ENCODE results near the gene UGT1A8. TPM values are rescaled to one million over a fixed set of nuclear protein-coding genes. Genes with fewer than 3 reads are reported as not detected.

Gene UGT1A8
- total and polyA plus RNA-seq, 2 donors (not counting 1 experiment from before 2014, with no cell fraction given): not detected

- no peaks in the 10 kb centered on the region for H3K4me1 ChIP-seq (ENCODE audit: control insufficient read depth in 2 of 2, insufficient read depth in 2 of 2, low read length in 2 of 2)
- no peak for DNase-seq
- ChIA-PET POLR2A (no interaction called here), CTCF (no interaction called here)
- ATAC-seq (ENCODE audit: low read depth): no peak
- no peaks in the 10 kb centered on the region for H4K20me1 ChIP-seq (ENCODE audit: control insufficient read depth, insufficient read depth, low read length, poor library complexity, severe bottlenecking)
- no peak within 1 kb of the TSS for H3K27ac ChIP-seq (ENCODE audit: low read length in 2 of 2)
- H3K9me3 ChIP-seq (ENCODE audit: control extremely low read depth in 1 of 3, control insufficient read depth in 2 of 3, insufficient read depth in 1 of 3, low read length in 2 of 3): no peaks in the 10 kb centered on the region
- Mint-ChIP-seq H3K27ac (no peak within 1 kb of the TSS), H3K9me3 (ENCODE audit: insufficient read depth) (no peaks in the 10 kb centered on the region), H3K4me3 (no peak within 1 kb of the TSS), H3K4me1 (no peaks in the 10 kb centered on the region), H3K27me3 (peaks cover 15% of the 10 kb centered on the region)
- no peaks in the 10 kb centered on the region for H3K36me3 ChIP-seq (replicated peaks in 1 of 2; ENCODE audit: control extremely low read depth in 1 of 2, control insufficient read depth in 1 of 2, extremely low read depth in 1 of 2, insufficient read depth in 2 of 2, low read length in 1 of 2)
- peaks cover 0 to 4% (median 0%) of the 10 kb centered on the region in 4 experiments for H3K27me3 ChIP-seq (replicated peaks in 1 of 4; ENCODE audit: control extremely low read depth in 1 of 4, control insufficient read depth in 3 of 4, insufficient read depth in 4 of 4, low read length in 3 of 4)
- no peaks in the 10 kb centered on the region for H3K79me2 ChIP-seq (ENCODE audit: control insufficient read depth, insufficient read depth, low read length)
- H3K9ac ChIP-seq (ENCODE audit: low read length): no peak within 1 kb of the TSS
- intact Hi-C loops (cut with micrococcal nuclease): no loop called here
- H2AFZ ChIP-seq (ENCODE audit: insufficient read depth, low read depth, low read length, poor library complexity, severe bottlenecking): no peak within 1 kb of the TSS
- no peak for TF ChIP-seq CTCF (IDR thresholded peaks at IDR 0.05)
- no peak within 1 kb of the TSS for H3K4me3 ChIP-seq (ENCODE audit: control extremely low read depth in 1 of 5, extremely low read depth in 1 of 5, insufficient read depth in 1 of 5, low read depth in 2 of 5, low read length in 4 of 5)
- H3K4me2 ChIP-seq (replicated peaks; ENCODE audit: low read depth, low read length, poor library complexity, severe bottlenecking): no peak within 1 kb of the TSS
- 97% methylated on average over 4 of the region's 4 CpGs for WGBS (ENCODE audit: insufficient coverage)
Measured at GRCh38 chr2:233692648-233693047, 75.2 kb downstream of the UGT1A8 start, which contains the start of gene UGT1A6. TSS of gene UGT1A6 (plus strand) at chr2:233692890. CDS start at chr2:233693005, 115 bp downstream.

GRCh38 chr2:233693963-233694362, 76.5 kb downstream of the UGT1A8 start:
- CTCF ChIA-PET: no interaction called here
- no peaks in the 10 kb centered on the region for H3K79me2 ChIP-seq (ENCODE audit: control insufficient read depth, insufficient read depth, low read length)
- H3K9me3 ChIP-seq (ENCODE audit: control extremely low read depth in 1 of 3, control insufficient read depth in 2 of 3, insufficient read depth in 1 of 3, low read length in 2 of 3): no peaks in the 10 kb centered on the region
- TF ChIP-seq EZH2 (IDR thresholded peaks at IDR 0.05; ENCODE audit: borderline replicate concordance, insufficient read depth, low read depth, low read length, poor library complexity, severe bottlenecking) (no peak), CTCF (IDR thresholded peaks at IDR 0.05) (no peak)
- 98% methylated on average over 5 of the region's 6 CpGs for WGBS (ENCODE audit: insufficient coverage)
- no peak overlapping the region for H3K4me2 ChIP-seq (replicated peaks; ENCODE audit: low read depth, low read length, poor library complexity, severe bottlenecking)
- no peaks in the 10 kb centered on the region for H4K20me1 ChIP-seq (ENCODE audit: control insufficient read depth, insufficient read depth, low read length, poor library complexity, severe bottlenecking)
- no peak overlapping the region for H3K9ac ChIP-seq (ENCODE audit: low read length)
- no peaks in the 10 kb centered on the region for H3K36me3 ChIP-seq (replicated peaks in 1 of 2; ENCODE audit: control extremely low read depth in 1 of 2, control insufficient read depth in 1 of 2, extremely low read depth in 1 of 2, insufficient read depth in 2 of 2, low read length in 1 of 2)
- DNase-seq (no peak), ATAC-seq (ENCODE audit: low read depth) (no peak)
- H3K27ac Mint-ChIP-seq: no peak overlapping the region
- H3K4me1 ChIP-seq (ENCODE audit: control insufficient read depth in 2 of 2, insufficient read depth in 2 of 2, low read length in 2 of 2): no peaks in the 10 kb centered on the region
- H3K27me3 ChIP-seq (replicated peaks in 1 of 4; ENCODE audit: control extremely low read depth in 1 of 4, control insufficient read depth in 3 of 4, insufficient read depth in 4 of 4, low read length in 3 of 4): no peaks in the 10 kb centered on the region
- no peaks in the 10 kb centered on the region for H3K9me3 Mint-ChIP-seq (ENCODE audit: insufficient read depth)
- no peak overlapping the region for H3K4me3 Mint-ChIP-seq
- no peak overlapping the region for H2AFZ ChIP-seq (ENCODE audit: insufficient read depth, low read depth, low read length, poor library complexity, severe bottlenecking)
- no peak overlapping the region for H3K4me3 ChIP-seq (ENCODE audit: control extremely low read depth in 1 of 5, extremely low read depth in 1 of 5, insufficient read depth in 1 of 5, low read depth in 2 of 5, low read length in 4 of 5)
- peaks cover 16% of the 10 kb centered on the region for H3K27me3 Mint-ChIP-seq
- no peaks in the 10 kb centered on the region for H3K4me1 Mint-ChIP-seq
- POLR2A ChIA-PET: no interaction called here
- intact Hi-C loops (cut with micrococcal nuclease): no loop called here
- H3K27ac ChIP-seq (ENCODE audit: low read length in 2 of 2): no peak overlapping the region

All from B cell (primary cell).